ENCODE results near the gene ANKMY2. TPM values are rescaled to one million over a fixed set of nuclear protein-coding genes. Genes with fewer than 3 reads are reported as not detected.

The ANKMY2 gene
- total and polyA plus RNA-seq, 12 donors: 5.4 to 45.3 (median 15.8) TPM

DNA sequence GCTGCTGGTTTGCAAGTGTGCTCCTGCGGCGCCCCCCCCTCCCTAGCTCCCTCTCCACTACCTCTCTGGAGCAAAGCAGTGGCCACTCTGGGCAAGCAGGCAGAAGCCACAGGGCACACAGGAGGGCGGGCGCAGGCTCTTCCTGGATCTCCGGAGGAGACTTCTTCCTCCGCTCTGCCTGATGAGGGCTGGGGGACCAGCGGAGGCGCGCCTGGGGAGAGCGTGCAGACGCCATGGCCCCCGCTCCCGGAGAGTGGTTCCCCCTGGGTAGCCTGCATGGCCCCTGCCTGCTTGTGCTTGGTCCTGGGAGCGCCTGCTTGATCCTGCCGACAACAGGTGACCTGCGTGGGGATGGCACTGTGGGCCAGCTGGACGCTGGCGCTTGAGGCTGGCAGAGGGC lies 29.0 kb downstream of the ANKMY2 start:
- TF ChIP-seq, protein P1, sequence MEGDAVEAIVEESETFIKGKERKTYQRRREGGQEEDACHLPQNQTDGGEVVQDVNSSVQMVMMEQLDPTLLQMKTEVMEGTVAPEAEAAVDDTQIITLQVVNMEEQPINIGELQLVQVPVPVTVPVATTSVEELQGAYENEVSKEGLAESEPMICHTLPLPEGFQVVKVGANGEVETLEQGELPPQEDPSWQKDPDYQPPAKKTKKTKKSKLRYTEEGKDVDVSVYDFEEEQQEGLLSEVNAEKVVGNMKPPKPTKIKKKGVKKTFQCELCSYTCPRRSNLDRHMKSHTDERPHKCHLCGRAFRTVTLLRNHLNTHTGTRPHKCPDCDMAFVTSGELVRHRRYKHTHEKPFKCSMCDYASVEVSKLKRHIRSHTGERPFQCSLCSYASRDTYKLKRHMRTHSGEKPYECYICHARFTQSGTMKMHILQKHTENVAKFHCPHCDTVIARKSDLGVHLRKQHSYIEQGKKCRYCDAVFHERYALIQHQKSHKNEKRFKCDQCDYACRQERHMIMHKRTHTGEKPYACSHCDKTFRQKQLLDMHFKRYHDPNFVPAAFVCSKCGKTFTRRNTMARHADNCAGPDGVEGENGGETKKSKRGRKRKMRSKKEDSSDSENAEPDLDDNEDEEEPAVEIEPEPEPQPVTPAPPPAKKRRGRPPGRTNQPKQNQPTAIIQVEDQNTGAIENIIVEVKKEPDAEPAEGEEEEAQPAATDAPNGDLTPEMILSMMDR (IDR thresholded peaks at IDR 0.05): no peak
- TF ChIP-seq POLR2A (IDR thresholded peaks at IDR 0.05): no peak
- Histone ChIP-seq H3K9me3 (replicated peaks in 1 of 3) (no peaks in the 10 kb centered on the region), H3K4me1 (replicated peaks in 1 of 2) (no peaks in the 10 kb centered on the region), H3K4me3 (no peak overlapping the region), H3K36me3 (replicated peaks in 1 of 2) (peaks cover 0 to 20% of the 10 kb centered on the region in 2 donors), H3K27me3 (no peaks in the 10 kb centered on the region), H3K27ac (no peak overlapping the region)
- WGBS, 4 donors: 64 to 91% (median 87%) methylated on average over 3 to 18 of the region's 18 CpGs
- intact Hi-C loops (cut with DNase I): no loop called here
- DNase-seq: no peak

GRCh38 chr7:16616122-16616521 lies 29.4 kb downstream of the ANKMY2 start:
- no peaks in the 10 kb centered on the region for H3K9me3 ChIP-seq (replicated peaks in 1 of 3)
- intact Hi-C loops (cut with DNase I): no loop called here
- no peaks in the 10 kb centered on the region for H3K27me3 ChIP-seq
- H3K36me3 ChIP-seq (replicated peaks in 1 of 2): peaks cover 0 to 20% of the 10 kb centered on the region in 2 donors
- WGBS, 4 donors: 69 to 89% (median 75%) methylated on average over 4 of the region's 4 CpGs
- no peak overlapping the region for H3K4me3 ChIP-seq
- H3K4me1 ChIP-seq (replicated peaks in 1 of 2): no peaks in the 10 kb centered on the region
- H3K27ac ChIP-seq: no peak overlapping the region
- TF ChIP-seq, protein P1 (IDR thresholded peaks at IDR 0.05): no peak
- TF ChIP-seq POLR2A (IDR thresholded peaks at IDR 0.05): no peak
- no peak for DNase-seq

GRCh38 chr7:16615228-16615627 lies 30.3 kb downstream of the ANKMY2 start:
- H3K4me1 ChIP-seq (replicated peaks in 1 of 2): no peaks in the 10 kb centered on the region
- 88 to 93% (median 91%) methylated on average over 5 of the region's 5 CpGs for WGBS, 4 donors
- no peaks in the 10 kb centered on the region for H3K9me3 ChIP-seq (replicated peaks in 1 of 3)
- no peak overlapping the region for H3K27ac ChIP-seq
- peaks cover 0 to 20% of the 10 kb centered on the region in 2 donors for H3K36me3 ChIP-seq (replicated peaks in 1 of 2)
- H3K4me3 ChIP-seq: no peak overlapping the region
- intact Hi-C loops (cut with DNase I): no loop called here
- H3K27me3 ChIP-seq: no peaks in the 10 kb centered on the region
- TF ChIP-seq, protein P1 (IDR thresholded peaks at IDR 0.05): no peak
- TF ChIP-seq POLR2A (IDR thresholded peaks at IDR 0.05): no peak
- DNase-seq: no peak

- WGBS, 4 donors: 67 to 98% (median 97%) methylated on average over 2 of the region's 2 CpGs
- Histone ChIP-seq H3K4me1 (replicated peaks in 1 of 2) (no peaks in the 10 kb centered on the region), H3K27ac (no peak overlapping the region), H3K9me3 (replicated peaks in 1 of 3) (no peaks in the 10 kb centered on the region), H3K27me3 (no peaks in the 10 kb centered on the region), H3K36me3 (replicated peaks in 1 of 2) (peaks cover 0 to 25% of the 10 kb centered on the region in 2 donors), H3K4me3 (no peak overlapping the region)
- intact Hi-C loops (cut with DNase I): no loop called here
- TF ChIP-seq POLR2A (IDR thresholded peaks at IDR 0.05): no peak
- TF ChIP-seq, protein P1 (IDR thresholded peaks at IDR 0.05): no peak
- DNase-seq: no peak
Measured at GRCh38 chr7:16611711-16612110, 33.8 kb downstream of the ANKMY2 start.
